ENCODE data around the gene EHMT1. TPM values are rescaled to one million over a fixed set of nuclear protein-coding genes. Genes with fewer than 3 reads are reported as not detected.
"Not testable (repeated sequence)": the region's sequence is repeated elsewhere in the genome, so short reads cannot be mapped to it uniquely, and the experiment has no call there.

The EHMT1 gene
- total and polyA plus RNA-seq, 4 donors = 14.7 to 85.8 (median 51.0) TPM

DNA sequence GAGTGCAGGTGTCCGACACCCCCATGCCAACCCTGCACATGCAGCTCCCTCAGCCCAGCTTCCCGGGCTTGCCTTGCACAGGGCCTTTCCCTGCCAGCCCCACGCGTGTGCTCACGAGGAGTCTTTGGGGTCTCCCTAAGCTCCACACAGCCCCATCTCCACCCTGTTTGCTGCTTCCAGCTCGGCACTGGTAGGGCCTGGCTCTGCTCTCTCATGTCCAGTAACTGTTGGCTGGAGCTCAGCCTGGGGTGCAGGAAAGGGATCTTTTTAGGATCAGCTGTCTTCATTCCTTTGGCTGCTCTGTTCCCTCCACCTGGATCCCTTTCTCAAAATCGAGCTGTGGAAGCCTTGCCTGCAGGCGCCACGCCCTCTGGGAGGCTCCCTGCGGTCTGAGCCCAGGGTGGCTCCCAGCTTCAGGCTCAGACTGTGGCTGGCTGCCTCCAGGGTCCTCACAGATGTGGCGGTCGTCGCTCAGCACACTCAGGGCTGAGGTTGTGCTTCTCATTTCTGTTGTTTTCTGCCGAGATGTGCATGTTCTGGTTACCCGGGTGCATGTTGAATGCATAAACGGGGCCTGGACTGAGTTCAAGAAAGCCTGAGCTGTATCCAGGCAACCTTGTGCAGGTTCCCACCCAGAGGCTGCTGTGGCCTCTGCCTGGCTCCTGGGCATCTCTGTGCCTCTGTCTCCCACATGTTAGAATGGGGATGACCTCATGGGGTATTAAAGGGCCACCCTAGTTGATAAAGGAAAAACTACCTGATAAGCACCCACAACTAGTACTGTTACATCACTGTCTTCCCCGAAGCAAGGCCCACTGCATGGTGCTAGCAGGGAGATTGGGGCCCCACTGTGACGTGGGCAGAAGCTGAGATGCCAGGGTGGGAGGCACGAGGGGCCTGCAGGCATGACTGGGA, 263.0 kb downstream of the EHMT1 start:
- peaks cover under 1% of the 10 kb centered on the region for H3K9me3 ChIP-seq (ENCODE audit: control insufficient read depth, low read length)
- no peak overlapping the region for H3K4me3 ChIP-seq (ENCODE audit: low read length in 2 of 2)
- ATAC-seq (ENCODE audit: low FRiP score) (no peak), DNase-seq (no peak)
- H3K27me3 ChIP-seq (ENCODE audit: control insufficient read depth in 1 of 2, insufficient read depth in 2 of 2, low read length in 1 of 2) = no peaks in the 10 kb centered on the region
- no peaks in the 10 kb centered on the region for H3K4me1 ChIP-seq (ENCODE audit: control insufficient read depth in 1 of 2, insufficient read depth in 2 of 2, low read length in 2 of 2)
- no peaks in the 10 kb centered on the region for H3K36me3 ChIP-seq (ENCODE audit: control insufficient read depth in 1 of 2, insufficient read depth in 2 of 2, low read length in 1 of 2)
- H3K27ac ChIP-seq (ENCODE audit: low read depth in 1 of 2, low read length in 2 of 2) = no peak overlapping the region
- WGBS, 2 donors = 61 to 68% methylated on average over 19 of the region's 19 CpGs
- intact Hi-C loops (cut with DNase I) = no loop called here

GRCh38 chr9:137882506-137882821, 263.7 kb downstream of the EHMT1 start:
- DNase-seq (no peak), ATAC-seq (ENCODE audit: low FRiP score) (no peak)
- Histone ChIP-seq H3K27me3 (ENCODE audit: control insufficient read depth in 1 of 2, insufficient read depth in 2 of 2, low read length in 1 of 2) (no peaks in the 10 kb centered on the region), H3K27ac (ENCODE audit: low read depth in 1 of 2, low read length in 2 of 2) (no peak overlapping the region), H3K36me3 (ENCODE audit: control insufficient read depth in 1 of 2, insufficient read depth in 2 of 2, low read length in 1 of 2) (no peaks in the 10 kb centered on the region), H3K4me3 (ENCODE audit: low read length in 2 of 2) (no peak overlapping the region), H3K9me3 (ENCODE audit: control insufficient read depth, low read length) (no peaks in the 10 kb centered on the region), H3K4me1 (ENCODE audit: control insufficient read depth in 1 of 2, insufficient read depth in 2 of 2, low read length in 2 of 2) (no peaks in the 10 kb centered on the region)
- intact Hi-C loops (cut with DNase I) = no loop called here
- 86% methylated on average over 10 of the region's 10 CpGs for WGBS, 2 donors

GRCh38 chr9:137883977-137884376, 265.2 kb downstream of the EHMT1 start:
- H3K4me3 ChIP-seq (ENCODE audit: low read length in 2 of 2); H3K27ac ChIP-seq (ENCODE audit: low read depth in 1 of 2, low read length in 2 of 2); H3K27me3 ChIP-seq (ENCODE audit: control insufficient read depth in 1 of 2, insufficient read depth in 2 of 2, low read length in 1 of 2); H3K36me3 ChIP-seq (ENCODE audit: control insufficient read depth in 1 of 2, insufficient read depth in 2 of 2, low read length in 1 of 2); H3K4me1 ChIP-seq (ENCODE audit: control insufficient read depth in 1 of 2, insufficient read depth in 2 of 2, low read length in 2 of 2); intact Hi-C loops (cut with DNase I); ATAC-seq (ENCODE audit: low FRiP score); H3K9me3 ChIP-seq (ENCODE audit: control insufficient read depth, low read length); DNase-seq: not testable (repeated sequence)
- WGBS, 2 donors = 77 to 92% methylated on average over 1 to 3 of the region's 6 CpGs

DNA sequence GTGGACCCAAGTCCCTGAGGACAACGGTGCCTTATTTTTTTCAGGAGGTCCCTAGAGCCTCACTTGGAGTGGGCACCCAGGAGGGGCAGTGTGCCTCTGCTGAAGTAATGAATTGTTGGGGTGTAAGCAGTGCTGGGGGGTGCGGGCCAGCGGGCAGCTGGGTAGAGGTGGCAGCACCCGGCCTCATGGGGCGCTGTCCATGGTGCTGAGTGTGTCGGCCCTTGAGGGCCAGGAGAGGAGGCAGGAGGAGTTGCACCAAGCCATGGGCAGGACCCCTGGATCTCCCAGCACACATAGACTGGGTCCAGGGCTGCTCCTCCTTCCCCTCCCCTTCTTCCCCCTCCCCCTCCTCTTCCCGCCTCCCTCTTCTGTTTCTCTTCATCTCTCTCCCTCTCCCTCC, 265.7 kb downstream of the EHMT1 start:
- ATAC-seq (ENCODE audit: low FRiP score); intact Hi-C loops (cut with DNase I); DNase-seq; H3K27me3 ChIP-seq (ENCODE audit: control insufficient read depth in 1 of 2, insufficient read depth in 2 of 2, low read length in 1 of 2); H3K9me3 ChIP-seq (ENCODE audit: control insufficient read depth, low read length); H3K36me3 ChIP-seq (ENCODE audit: control insufficient read depth in 1 of 2, insufficient read depth in 2 of 2, low read length in 1 of 2); H3K4me1 ChIP-seq (ENCODE audit: control insufficient read depth in 1 of 2, insufficient read depth in 2 of 2, low read length in 2 of 2); H3K27ac ChIP-seq (ENCODE audit: low read depth in 1 of 2, low read length in 2 of 2); H3K4me3 ChIP-seq (ENCODE audit: low read length in 2 of 2): not testable (repeated sequence)
- 21 to 32% methylated on average over 3 to 5 of the region's 7 CpGs for WGBS, 2 donors

DNA sequence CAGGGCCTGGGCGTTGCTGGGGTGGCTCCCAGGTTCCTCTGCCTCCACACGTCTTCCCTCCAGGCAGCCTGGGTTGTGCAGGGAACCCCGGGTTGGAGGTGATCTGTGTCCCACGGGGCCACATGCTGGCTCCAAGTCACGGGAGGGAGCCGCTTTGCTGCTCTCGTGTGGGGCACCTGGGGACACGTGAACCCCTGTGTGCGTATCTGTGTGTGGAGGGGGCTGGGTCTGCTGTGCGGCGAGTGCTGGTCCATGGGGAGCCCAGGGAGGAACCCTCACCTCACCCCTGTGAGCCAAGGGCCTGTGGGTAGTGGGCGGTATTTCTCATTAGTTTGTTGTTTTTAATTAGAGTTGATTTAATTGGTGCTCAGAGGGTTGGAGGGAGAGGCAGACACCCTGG, 266.3 kb downstream of the EHMT1 start:
- H3K27ac ChIP-seq (ENCODE audit: low read depth in 1 of 2, low read length in 2 of 2); H3K4me1 ChIP-seq (ENCODE audit: control insufficient read depth in 1 of 2, insufficient read depth in 2 of 2, low read length in 2 of 2); DNase-seq; H3K36me3 ChIP-seq (ENCODE audit: control insufficient read depth in 1 of 2, insufficient read depth in 2 of 2, low read length in 1 of 2); H3K9me3 ChIP-seq (ENCODE audit: control insufficient read depth, low read length); ATAC-seq (ENCODE audit: low FRiP score); H3K27me3 ChIP-seq (ENCODE audit: control insufficient read depth in 1 of 2, insufficient read depth in 2 of 2, low read length in 1 of 2); H3K4me3 ChIP-seq (ENCODE audit: low read length in 2 of 2); intact Hi-C loops (cut with DNase I): not testable (repeated sequence)
- 77 to 82% methylated on average over 8 to 10 of the region's 12 CpGs for WGBS, 2 donors

Small RNA genes lying within 50 kb of the gene (microRNA-seq; reads per million reads assigned to microRNA genes)
- 0 reads per million in 2 donors for gene MIR602

Other genes with a start within 250 kb of the EHMT1 start
- 10 to 100 TPM; 21.9 to 38.2 TPM for gene EXD3, start 195.8 kb upstream of the EHMT1 start, total RNA-seq
- 10 to 100 TPM; 15.9 to 96.8 TPM for gene EXD3, start 195.8 kb upstream of the EHMT1 start, polyA plus RNA-seq
- 1 to 10 TPM; 4.1 to 8.5 TPM for gene NOXA1, start 195.6 kb upstream of the EHMT1 start, total RNA-seq
- 10 to 100 TPM in 1 of 2 donors, 1 to 10 TPM in 1; 2.9 to 12.6 TPM for gene NOXA1, start 195.6 kb upstream of the EHMT1 start, polyA plus RNA-seq
- not detected for gene ENTPD8, start 177.6 kb upstream of the EHMT1 start, total RNA-seq
- gene ENTPD8, start 177.6 kb upstream of the EHMT1 start, polyA plus RNA-seq = 1 to 10 TPM in 1 of 2 donors, not detected in 1; 3.1 TPM
- gene NSMF, start 159.7 kb upstream of the EHMT1 start, total RNA-seq = 10 to 100 TPM; 76.8 to 78.2 TPM
- gene NSMF, start 159.7 kb upstream of the EHMT1 start, polyA plus RNA-seq = 100 to 1,000 TPM in 1 of 2 donors, 10 to 100 TPM in 1; 75.5 to 154 TPM
- 10 to 100 TPM in 1 of 2 donors, 1 to 10 TPM in 1; 7.6 to 10.3 TPM for gene PNPLA7, start 68.6 kb upstream of the EHMT1 start, total RNA-seq
- 10 to 100 TPM in 1 of 2 donors, 1 to 10 TPM in 1; 2.1 to 36.6 TPM for gene PNPLA7, start 68.6 kb upstream of the EHMT1 start, polyA plus RNA-seq
- gene MRPL41, start 67.1 kb upstream of the EHMT1 start, total RNA-seq = 10 to 100 TPM; 25.8 to 43.7 TPM
- 10 to 100 TPM; 39.7 to 86.6 TPM for gene MRPL41, start 67.1 kb upstream of the EHMT1 start, polyA plus RNA-seq
- gene DPH7, start 40.1 kb upstream of the EHMT1 start, total RNA-seq = 10 to 100 TPM; 24.8 to 35.7 TPM
- gene DPH7, start 40.1 kb upstream of the EHMT1 start, polyA plus RNA-seq = 10 to 100 TPM in 1 of 2 donors, 1 to 10 TPM in 1; 9.9 to 94.0 TPM
- 10 to 100 TPM; 10.3 to 12.8 TPM for gene ZMYND19, start 28.5 kb upstream of the EHMT1 start, total RNA-seq
- 10 to 100 TPM in 1 of 2 donors, 1 to 10 TPM in 1; 8.0 to 15.0 TPM for gene ZMYND19, start 28.5 kb upstream of the EHMT1 start, polyA plus RNA-seq
- gene ARRDC1, start 13.3 kb upstream of the EHMT1 start, total RNA-seq = 10 to 100 TPM; 20.6 to 35.6 TPM
- gene ARRDC1, start 13.3 kb upstream of the EHMT1 start, polyA plus RNA-seq = 10 to 100 TPM; 26.8 to 58.9 TPM